Upper lobe of left lung (tissue), 6 donors: Measurements from ENCODE around the gene SYNPO. TPM values are rescaled to one million over a fixed set of nuclear protein-coding genes. Genes with fewer than 3 reads are reported as not detected.

ENCODE experiments used
- ATAC-seq, 2 donors: fragments of 200-7000 bp; cut with Tn5 transposase; one replicate each; pipeline ENCODE4 v1.9.1; 2022; ENCODE audit warnings: mild to moderate bottlenecking in 2 of 2, moderate library complexity in 2 of 2; ENCODE audit not compliant: low FRiP score in 2 of 2
- DNase-seq, 2 donors: peaks; one replicate each; pipeline ENCODE4 v3.0.0-alpha.2; 2019 to 2020
- H3K27ac ChIP-seq, 4 donors: fragments of 200-600 bp; sonication (generic); one replicate each; pipeline ENCODE4 v1.5.1; 2016 to 2019
- H3K27me3 ChIP-seq, 4 donors: fragments of 200-600 bp; sonication (generic); one replicate each; pipeline ENCODE4 v1.5.1; 2017 to 2019
- H3K36me3 ChIP-seq, 4 donors: fragments of 200-600 bp; sonication (generic); one replicate each; pipeline ENCODE4 v1.5.1; 2016 to 2019
- H3K4me1 ChIP-seq, 4 donors: fragments of 200-600 bp; sonication (generic); one replicate each; pipeline ENCODE4 v1.5.1; 2018 to 2019
- H3K4me3 ChIP-seq, 4 donors: fragments of 200-600 bp; sonication (generic); one replicate each; pipeline ENCODE4 v1.5.1; 2017 to 2019; ENCODE audit warnings: mild to moderate bottlenecking in 2 of 4, moderate library complexity in 1 of 4
- H3K9me3 ChIP-seq, 4 donors: fragments of 200-600 bp; sonication (generic); one replicate each; pipeline ENCODE4 v1.5.1; 2018 to 2019
- CTCF ChIP-seq, 6 experiments: fragments of 450-650 bp in 4 of 6; fragments of 200-600 bp in 2 of 6; sonication (generic) in 2 of 6; IDR thresholded peaks; one replicate each; pipeline ENCODE4 v1.5.1; 2016 to 2019; ENCODE audit warnings: antibody characterized with exemption in 6 of 6
- EP300 ChIP-seq, 4 donors: sonication (generic); formaldehyde crosslinking; IDR thresholded peaks; one replicate each; pipeline ENCODE4 v1.5.1; 2017; ENCODE audit warnings: antibody characterized with exemption in 4 of 4, control low read depth in 2 of 4
- POLR2A ChIP-seq, 4 donors: fragments of 450-650 bp; IDR thresholded peaks; one replicate each; pipeline ENCODE4 v1.5.1; 2016 to 2017; ENCODE audit warnings: antibody characterized with exemption in 4 of 4, mild to moderate bottlenecking in 2 of 4
- POLR2AphosphoS5 ChIP-seq, 2 donors: sonication (generic); formaldehyde crosslinking; IDR thresholded peaks; one replicate each; pipeline ENCODE4 v1.5.1; 2017; ENCODE audit warnings: antibody characterized with exemption in 2 of 2
- WGBS, 2 donors: methylation state at CpG; one replicate each; pipeline ENCODE4 v1.1.5; 2017 to 2018; 5-methylcytosine and 5-hydroxymethylcytosine counted together
- total RNA-seq, 6 donors: library from RNA; depleted of rRNA in 4 of 6; stranded (reverse); fragments of >200 nt in 4 of 6; gene quantifications; one replicate each; pipeline versions ENCODE4 v1.1.0 to v1.2.1, GENCODE V29; 2016 to 2021
- donor health status: DM: no; HTN: no; CAD: no; lungs with moderate emphysema.
- donor health status: DM: no; HTN: yes; CAD: no; lungs with severe emphysema.

The SYNPO gene
- total RNA-seq, 6 donors from 2014 or later, result 41.9 to 150 (median 84.3) TPM

GRCh38 chr5:150671509-150672236, 31.2 kb downstream of the SYNPO start:
- DNase-seq (peak in 1 of 2 donors; percentile 88), ATAC-seq (peak; percentile 27 to 35)
- H3K27ac ChIP-seq, result peak overlapping the region in 3 of 4 donors; percentile 22 to 57 (median 37)
- peak overlapping the region; percentile 11 to 59 (median 47) for H3K4me3 ChIP-seq
- H3K36me3 ChIP-seq, result no peaks in the 10 kb centered on the region
- no peak for TF ChIP-seq POLR2A (IDR thresholded peaks at IDR 0.05)
- TF ChIP-seq POLR2AphosphoS5 (IDR thresholded peaks at IDR 0.05), result no peak
- TF ChIP-seq EP300 (IDR thresholded peaks at IDR 0.05), result no peak
- no peak for TF ChIP-seq CTCF (IDR thresholded peaks at IDR 0.05)
- WGBS, 2 donors, result 19 to 23% methylated on average over 7 to 19 of the region's 51 CpGs
- no peaks in the 10 kb centered on the region for H3K9me3 ChIP-seq
- H3K4me1 ChIP-seq, result peaks cover 20 to 29% (median 23%) of the 10 kb centered on the region in 4 donors
- peaks cover 0 to 4% (median 0%) of the 10 kb centered on the region in 4 donors for H3K27me3 ChIP-seq

GRCh38 chr5:150672237-150672883, 31.9 kb downstream of the SYNPO start:
- peak; percentile 58 to 59 for ATAC-seq
- Histone ChIP-seq H3K27ac (peak overlapping the region in 3 of 4 donors; percentile 22 to 57 (median 37)), H3K36me3 (no peaks in the 10 kb centered on the region), H3K4me3 (peak overlapping the region; percentile 11 to 59 (median 47)), H3K9me3 (no peaks in the 10 kb centered on the region), H3K27me3 (peaks cover 0 to 4% (median 0%) of the 10 kb centered on the region in 4 donors), H3K4me1 (peaks cover 20 to 29% (median 23%) of the 10 kb centered on the region in 4 donors)
- TF ChIP-seq POLR2A (IDR thresholded peaks at IDR 0.05) (no peak), EP300 (IDR thresholded peaks at IDR 0.05) (no peak), POLR2AphosphoS5 (IDR thresholded peaks at IDR 0.05) (peak in 1 of 2 donors; percentile 9)
- 2 to 14% methylated on average over 9 to 28 of the region's 38 CpGs for WGBS, 2 donors
- DNase-seq, result peak; percentile 66 to 82

GRCh38 chr5:150672884-150673275, 32.4 kb downstream of the SYNPO start:
- H3K27ac ChIP-seq, result no peak overlapping the region
- no peaks in the 10 kb centered on the region for H3K36me3 ChIP-seq
- TF ChIP-seq POLR2A (IDR thresholded peaks at IDR 0.05) (no peak), EP300 (IDR thresholded peaks at IDR 0.05) (no peak), POLR2AphosphoS5 (IDR thresholded peaks at IDR 0.05) (no peak), CTCF (IDR thresholded peaks at IDR 0.05) (no peak)
- no peak for ATAC-seq
- no peak for DNase-seq
- peaks cover 20 to 29% (median 23%) of the 10 kb centered on the region in 4 donors for H3K4me1 ChIP-seq
- peaks cover 0 to 4% (median 0%) of the 10 kb centered on the region in 4 donors for H3K27me3 ChIP-seq
- peak overlapping the region in 3 of 4 donors; percentile 44 to 59 (median 50) for H3K4me3 ChIP-seq
- 72 to 81% methylated on average over 7 of the region's 7 CpGs for WGBS, 2 donors
- H3K9me3 ChIP-seq, result no peaks in the 10 kb centered on the region

- peak in 1 of 2 donors; percentile 38 for ATAC-seq
Measured at GRCh38 chr5:150674341-150674821, 33.9 kb downstream of the SYNPO start.

More at GRCh38 chr5:150674341-150674821, 33.9 kb downstream of the SYNPO start:
- TF ChIP-seq POLR2A (IDR thresholded peaks at IDR 0.05) (no peak), POLR2AphosphoS5 (IDR thresholded peaks at IDR 0.05) (no peak), EP300 (IDR thresholded peaks at IDR 0.05) (no peak), CTCF (IDR thresholded peaks at IDR 0.05) (no peak)
- no peak for DNase-seq
- Histone ChIP-seq H3K4me1 (peaks cover 20 to 29% (median 23%) of the 10 kb centered on the region in 4 donors), H3K27ac (peak overlapping the region in 2 of 4 donors; percentile 43 to 49), H3K4me3 (no peak overlapping the region), H3K36me3 (no peaks in the 10 kb centered on the region), H3K27me3 (peaks cover 0 to 4% (median 0%) of the 10 kb centered on the region in 4 donors), H3K9me3 (no peaks in the 10 kb centered on the region)
- WGBS, 2 donors, result 80 to 90% methylated on average over 4 of the region's 4 CpGs
